ENCODE measurements around the gene SLC35D1.

Gene SLC35D1

GRCh38 chr1:67053785-67054772, at the start of gene SLC35D1:
Gene SLC35D1, minus strand, starts transcription at chr1:67054148. Its CDS starts 135 bp downstream, at chr1:67054013.
- TF ChIP-seq EZH2 (IDR thresholded peaks at IDR 0.05; ENCODE audit: borderline replicate concordance, low read length) (no peak), CTCF (IDR thresholded peaks at IDR 0.05; ENCODE audit: low read length) (no peak)
- H3K4me1 ChIP-seq (ENCODE audit: insufficient read depth, low read length, severe bottlenecking), result peaks cover 20% of the 10 kb centered on the region
- H3K9me2 ChIP-seq (ENCODE audit: low read depth, low read length), result no peaks in the 10 kb centered on the region
- H3K27me3 ChIP-seq (ENCODE audit: insufficient read depth, low read length), result no peaks in the 10 kb centered on the region
- H3K9me3 ChIP-seq (ENCODE audit: low read length), result no peaks in the 10 kb centered on the region
- H4K20me1 ChIP-seq (ENCODE audit: insufficient read depth, low read length), result no peaks in the 10 kb centered on the region
- peaks cover 21% of the 10 kb centered on the region for H3K79me2 ChIP-seq (ENCODE audit: insufficient read depth, low read length)
- no peaks in the 10 kb centered on the region for H3F3A ChIP-seq (ENCODE audit: insufficient read depth, low read length)
- H3K4me2 ChIP-seq (ENCODE audit: low read length), result peak within 1 kb of the TSS; percentile 93
- peaks cover 16% of the 10 kb centered on the region for H3K36me3 ChIP-seq (ENCODE audit: insufficient read depth, low read length)
- H2AFZ ChIP-seq (ENCODE audit: low read length), result peak within 1 kb of the TSS; percentile 78
- peak within 1 kb of the TSS; percentile 83 for H3K27ac ChIP-seq (ENCODE audit: low read depth, low read length, poor library complexity, severe bottlenecking)
- peak within 1 kb of the TSS; percentile 76 for H3K4me3 ChIP-seq (ENCODE audit: low read depth, low read length, poor library complexity, severe bottlenecking)
- peak within 1 kb of the TSS; percentile 96 for H3K9ac ChIP-seq (ENCODE audit: low read length)

- H3K79me2 ChIP-seq (ENCODE audit: insufficient read depth, low read length), result no peaks in the 10 kb centered on the region
- no peak overlapping the region for H2AFZ ChIP-seq (ENCODE audit: low read length)
These were observed 49.6 kb upstream of the SLC35D1 start for GRCh38 chr1:67103548-67103947.

GRCh38 chr1:67100833-67101232, 46.9 kb upstream of the SLC35D1 start:
- H4K20me1 ChIP-seq (ENCODE audit: insufficient read depth, low read length), result no peaks in the 10 kb centered on the region
- H3F3A ChIP-seq (ENCODE audit: insufficient read depth, low read length), result no peaks in the 10 kb centered on the region
- H3K4me3 ChIP-seq (ENCODE audit: low read depth, low read length, poor library complexity, severe bottlenecking), result no peak overlapping the region
- peaks cover 9% of the 10 kb centered on the region for H3K4me1 ChIP-seq (ENCODE audit: insufficient read depth, low read length, severe bottlenecking)
- H3K9me3 ChIP-seq (ENCODE audit: low read length), result no peaks in the 10 kb centered on the region
- H3K79me2 ChIP-seq (ENCODE audit: insufficient read depth, low read length), result no peaks in the 10 kb centered on the region
- no peak overlapping the region for H3K4me2 ChIP-seq (ENCODE audit: low read length)
- no peaks in the 10 kb centered on the region for H3K9me2 ChIP-seq (ENCODE audit: low read depth, low read length)
- H3K36me3 ChIP-seq (ENCODE audit: insufficient read depth, low read length), result no peaks in the 10 kb centered on the region
- H2AFZ ChIP-seq (ENCODE audit: low read length), result no peak overlapping the region
- no peak overlapping the region for H3K9ac ChIP-seq (ENCODE audit: low read length)
- no peak for TF ChIP-seq CTCF (IDR thresholded peaks at IDR 0.05; ENCODE audit: low read length)
- TF ChIP-seq EZH2 (IDR thresholded peaks at IDR 0.05; ENCODE audit: borderline replicate concordance, low read length), result no peak
- no peaks in the 10 kb centered on the region for H3K27me3 ChIP-seq (ENCODE audit: insufficient read depth, low read length)
- H3K27ac ChIP-seq (ENCODE audit: low read depth, low read length, poor library complexity, severe bottlenecking), result no peak overlapping the region

More at GRCh38 chr1:67103548-67103947, 49.6 kb upstream of the SLC35D1 start:
- no peaks in the 10 kb centered on the region for H3K27me3 ChIP-seq (ENCODE audit: insufficient read depth, low read length)
- H3K9me2 ChIP-seq (ENCODE audit: low read depth, low read length), result no peaks in the 10 kb centered on the region
- no peaks in the 10 kb centered on the region for H4K20me1 ChIP-seq (ENCODE audit: insufficient read depth, low read length)
- H3F3A ChIP-seq (ENCODE audit: insufficient read depth, low read length), result no peaks in the 10 kb centered on the region
- no peak overlapping the region for H3K9ac ChIP-seq (ENCODE audit: low read length)
- peaks cover 20% of the 10 kb centered on the region for H3K4me1 ChIP-seq (ENCODE audit: insufficient read depth, low read length, severe bottlenecking)
- H3K9me3 ChIP-seq (ENCODE audit: low read length), result no peaks in the 10 kb centered on the region
- H3K27ac ChIP-seq (ENCODE audit: low read depth, low read length, poor library complexity, severe bottlenecking), result no peak overlapping the region
- H3K36me3 ChIP-seq (ENCODE audit: insufficient read depth, low read length), result no peaks in the 10 kb centered on the region
- no peak overlapping the region for H3K4me3 ChIP-seq (ENCODE audit: low read depth, low read length, poor library complexity, severe bottlenecking)
- no peak overlapping the region for H3K4me2 ChIP-seq (ENCODE audit: low read length)
- TF ChIP-seq EZH2 (IDR thresholded peaks at IDR 0.05; ENCODE audit: borderline replicate concordance, low read length), result no peak
- TF ChIP-seq CTCF (IDR thresholded peaks at IDR 0.05; ENCODE audit: low read length), result no peak
